ENCODE data around the gene GAB4.

The GAB4 gene

DNA sequence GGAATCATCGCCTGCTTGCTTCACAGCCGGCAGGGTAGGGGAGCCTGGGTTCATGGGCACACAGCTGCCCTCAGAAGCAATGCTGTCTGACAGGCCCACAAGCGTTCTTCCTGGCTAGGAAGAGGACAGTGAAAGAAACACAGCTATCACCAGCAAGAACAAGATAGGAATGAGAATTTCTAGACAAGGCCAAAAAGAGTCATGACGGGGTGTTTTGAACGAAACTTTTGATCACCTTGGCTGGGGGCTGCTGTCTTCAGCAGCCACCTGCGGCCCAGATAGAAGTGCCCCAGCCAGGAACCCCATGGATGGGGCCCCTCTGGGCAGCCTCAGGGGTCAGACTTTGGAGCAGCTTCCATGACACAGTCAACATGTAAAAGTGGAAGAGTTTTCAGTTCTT is 41.8 kb downstream of the GAB4 start:
- no peak for DNase-seq (ENCODE audit: low read depth in 2 of 2)
- no peak overlapping the region for H3K4me3 ChIP-seq (replicated peaks in 1 of 2; ENCODE audit: low read depth in 2 of 2, low read length in 2 of 2)
- TF ChIP-seq, protein P1, sequence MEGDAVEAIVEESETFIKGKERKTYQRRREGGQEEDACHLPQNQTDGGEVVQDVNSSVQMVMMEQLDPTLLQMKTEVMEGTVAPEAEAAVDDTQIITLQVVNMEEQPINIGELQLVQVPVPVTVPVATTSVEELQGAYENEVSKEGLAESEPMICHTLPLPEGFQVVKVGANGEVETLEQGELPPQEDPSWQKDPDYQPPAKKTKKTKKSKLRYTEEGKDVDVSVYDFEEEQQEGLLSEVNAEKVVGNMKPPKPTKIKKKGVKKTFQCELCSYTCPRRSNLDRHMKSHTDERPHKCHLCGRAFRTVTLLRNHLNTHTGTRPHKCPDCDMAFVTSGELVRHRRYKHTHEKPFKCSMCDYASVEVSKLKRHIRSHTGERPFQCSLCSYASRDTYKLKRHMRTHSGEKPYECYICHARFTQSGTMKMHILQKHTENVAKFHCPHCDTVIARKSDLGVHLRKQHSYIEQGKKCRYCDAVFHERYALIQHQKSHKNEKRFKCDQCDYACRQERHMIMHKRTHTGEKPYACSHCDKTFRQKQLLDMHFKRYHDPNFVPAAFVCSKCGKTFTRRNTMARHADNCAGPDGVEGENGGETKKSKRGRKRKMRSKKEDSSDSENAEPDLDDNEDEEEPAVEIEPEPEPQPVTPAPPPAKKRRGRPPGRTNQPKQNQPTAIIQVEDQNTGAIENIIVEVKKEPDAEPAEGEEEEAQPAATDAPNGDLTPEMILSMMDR (IDR thresholded peaks at IDR 0.05; ENCODE audit: low read depth, low read length): no peak

DNA sequence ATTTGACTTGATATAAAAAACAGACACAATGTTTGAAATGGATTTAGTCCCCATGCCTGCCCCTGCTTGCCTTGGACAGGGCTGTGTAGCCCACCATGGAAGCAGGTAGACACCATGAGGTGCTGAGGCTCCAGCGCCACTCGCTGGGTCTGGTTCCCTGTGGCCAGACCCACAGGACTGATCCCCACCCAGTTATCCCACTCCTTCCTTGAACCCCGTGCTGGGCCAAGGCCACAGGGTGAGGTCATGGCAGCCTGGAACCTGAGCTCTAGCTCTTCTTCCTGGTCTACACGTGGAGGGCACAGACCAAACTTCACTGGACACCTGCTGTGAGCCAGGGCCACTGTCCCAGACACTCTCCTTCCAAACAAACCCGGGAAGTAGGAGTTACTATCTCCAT is 42.5 kb downstream of the GAB4 start:
- TF ChIP-seq, protein P1 (IDR thresholded peaks at IDR 0.05; ENCODE audit: low read depth, low read length): no peak
- no peak for DNase-seq (ENCODE audit: low read depth in 2 of 2)
- no peak overlapping the region for H3K4me3 ChIP-seq (replicated peaks in 1 of 2; ENCODE audit: low read depth in 2 of 2, low read length in 2 of 2)

DNA sequence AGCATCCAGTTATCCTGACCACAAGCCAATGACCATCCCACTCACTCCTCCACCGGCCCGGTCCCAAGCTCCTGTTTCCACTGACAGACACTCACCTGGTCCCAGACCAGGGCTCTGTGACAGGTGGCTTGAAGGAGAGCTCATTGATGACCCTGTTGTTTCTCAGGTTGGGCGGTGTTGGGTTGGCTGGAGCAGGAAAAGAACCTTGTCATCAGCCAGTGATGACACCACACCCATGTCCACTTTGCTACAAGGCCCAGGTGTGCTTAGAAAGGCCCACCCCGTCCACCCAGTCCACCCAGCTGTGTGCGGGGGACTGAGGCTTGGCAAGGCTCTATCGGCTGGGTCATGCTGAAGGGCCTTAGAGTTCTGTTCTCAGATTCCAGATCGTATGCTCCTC is 42.9 kb downstream of the GAB4 start:
- H3K4me3 ChIP-seq (replicated peaks in 1 of 2; ENCODE audit: low read depth in 2 of 2, low read length in 2 of 2): no peak overlapping the region
- DNase-seq (ENCODE audit: low read depth in 2 of 2): no peak
- TF ChIP-seq, protein P1 (IDR thresholded peaks at IDR 0.05; ENCODE audit: low read depth, low read length): no peak

DNA sequence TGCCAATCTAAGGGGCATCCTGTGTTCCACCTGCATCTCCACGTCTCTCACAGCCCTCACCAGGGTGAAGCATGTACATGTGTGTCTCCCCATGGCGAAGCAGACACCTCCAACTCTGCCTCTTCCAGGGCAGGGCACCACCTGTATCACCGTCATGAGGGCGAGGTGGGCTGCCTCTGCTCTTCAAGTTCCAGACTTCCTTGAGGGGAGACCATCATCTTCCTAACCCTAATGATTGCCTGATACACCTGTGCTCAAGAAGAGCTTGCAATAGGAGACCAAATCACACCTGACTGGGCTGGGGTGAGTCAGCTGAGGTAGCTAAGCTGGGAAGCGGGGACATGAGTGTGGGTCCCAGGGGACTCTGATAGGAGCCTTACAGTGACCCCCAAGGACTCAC is 43.7 kb downstream of the GAB4 start:
- TF ChIP-seq, protein P1 (IDR thresholded peaks at IDR 0.05; ENCODE audit: low read depth, low read length): no peak
- H3K4me3 ChIP-seq (replicated peaks in 1 of 2; ENCODE audit: low read depth in 2 of 2, low read length in 2 of 2): no peak overlapping the region
- no peak for DNase-seq (ENCODE audit: low read depth in 2 of 2)

DNA sequence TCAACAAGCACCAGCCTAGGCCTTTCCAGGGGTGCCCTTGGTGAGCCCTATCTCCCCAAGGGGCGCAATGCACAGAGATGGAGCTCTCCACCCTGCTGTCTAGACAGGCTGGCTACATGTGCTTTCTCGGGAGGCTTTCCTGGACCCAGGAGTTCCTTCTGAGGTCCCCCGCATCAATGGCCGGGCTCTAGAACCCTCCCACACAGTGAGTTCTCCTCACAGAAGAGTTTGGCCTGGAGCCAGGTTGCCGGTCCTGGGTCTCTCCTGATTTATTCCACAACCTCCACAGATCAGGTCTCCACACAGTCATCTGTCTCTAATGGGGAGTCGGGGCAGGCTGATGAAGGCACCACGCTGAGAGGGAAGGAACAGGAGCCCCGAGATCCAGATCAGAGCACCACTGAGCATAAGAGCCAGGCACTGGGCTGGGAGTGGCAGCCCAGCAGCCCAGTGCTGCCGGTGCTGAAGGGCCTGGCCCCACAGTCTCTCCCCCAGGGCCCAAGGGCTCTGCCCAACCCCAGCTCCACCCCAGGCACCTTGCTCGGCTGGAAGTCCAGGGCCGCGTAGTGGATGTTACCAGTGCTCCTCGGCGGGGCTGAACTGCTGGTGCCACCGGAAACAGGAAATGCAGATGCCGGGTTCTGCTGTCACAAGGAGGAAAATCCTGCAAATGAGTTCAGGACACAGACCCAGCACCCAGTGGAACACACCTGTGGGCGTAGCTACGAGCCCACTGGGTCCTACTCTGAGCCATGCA is 44.7 kb downstream of the GAB4 start:
- TF ChIP-seq, protein P1 (IDR thresholded peaks at IDR 0.05; ENCODE audit: low read depth, low read length): no peak
- DNase-seq (ENCODE audit: low read depth in 2 of 2): no peak
- H3K4me3 ChIP-seq (replicated peaks in 1 of 2; ENCODE audit: low read depth in 2 of 2, low read length in 2 of 2): no peak overlapping the region

DNA sequence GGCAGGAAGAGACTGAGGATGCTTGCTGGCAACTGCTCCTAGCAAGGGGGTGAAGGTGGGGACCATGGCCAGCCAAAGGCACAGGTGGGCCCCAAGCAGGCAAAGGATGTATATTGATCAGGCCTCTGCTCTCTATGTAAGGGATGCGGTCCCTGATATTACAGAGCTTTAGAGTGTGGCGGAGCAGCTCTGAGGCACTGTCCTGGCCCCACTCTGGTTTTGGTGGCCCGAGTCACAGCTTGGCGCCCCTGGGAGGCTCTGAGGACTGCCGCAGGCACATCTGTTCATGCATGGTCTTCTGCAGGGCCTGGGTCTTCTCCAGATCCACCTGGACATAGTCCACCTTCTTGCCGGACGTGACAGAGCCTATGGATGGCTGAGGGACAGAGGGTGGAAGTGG is 45.5 kb downstream of the GAB4 start:
- H3K4me3 ChIP-seq (replicated peaks in 1 of 2; ENCODE audit: low read depth in 2 of 2, low read length in 2 of 2): no peak overlapping the region
- TF ChIP-seq, protein P1 (IDR thresholded peaks at IDR 0.05; ENCODE audit: low read depth, low read length): no peak
- no peak for DNase-seq (ENCODE audit: low read depth in 2 of 2)

Measured in cardiac fibroblast (primary cell).